Left hindlimb (tissue), 1 donor: ENCODE measurements around the gene ABL2.

ENCODE experiments used
- DNase-seq: peaks from one replicate; pipeline ENCODE4 v3.0.0-alpha.2; 2018

The ABL2 gene

GRCh38 chr1:179090522-179090921 lies 139.0 kb downstream of the ABL2 start:
- DNase-seq = no peak

- DNase-seq = no peak
Observed at GRCh38 chr1:179089827-179090482, 139.5 kb downstream of the ABL2 start.

GRCh38 chr1:179087665-179088064 lies 141.8 kb downstream of the ABL2 start:
- DNase-seq = no peak

- no peak for DNase-seq
Observed at GRCh38 chr1:179083533-179083932, 145.9 kb downstream of the ABL2 start.

GRCh38 chr1:179082999-179083335 lies 146.5 kb downstream of the ABL2 start:
- DNase-seq = no peak

- peak; percentile 56 for DNase-seq
Observed at GRCh38 chr1:179082333-179082998, 147.0 kb downstream of the ABL2 start.

GRCh38 chr1:179081687-179082332 lies 147.7 kb downstream of the ABL2 start, which contains the start of gene TOR3A:
Gene TOR3A (plus strand): TSS chr1:179082070. CDS start chr1:179082129, 59 bp downstream.
- peak; percentile 95 for DNase-seq

- DNase-seq = no peak
Observed at GRCh38 chr1:179080866-179081686, 148.4 kb downstream of the ABL2 start.

GRCh38 chr1:179079113-179079761 lies 150.2 kb downstream of the ABL2 start:
- no peak for DNase-seq

GRCh38 chr1:179077396-179077795 lies 152.1 kb downstream of the ABL2 start:
- no peak for DNase-seq

GRCh38 chr1:179066471-179066870 lies 163.0 kb downstream of the ABL2 start:
- no peak for DNase-seq

- DNase-seq = no peak
Observed at GRCh38 chr1:179061360-179062282, 167.9 kb downstream of the ABL2 start.

GRCh38 chr1:179058487-179059483 lies 170.7 kb downstream of the ABL2 start:
- no peak for DNase-seq

- DNase-seq = no peak
Observed at GRCh38 chr1:179055937-179056336, 173.5 kb downstream of the ABL2 start.

- no peak for DNase-seq
Observed at GRCh38 chr1:179053486-179053885, 176.0 kb downstream of the ABL2 start.

GRCh38 chr1:179052776-179053175 lies 176.7 kb downstream of the ABL2 start:
- no peak for DNase-seq
